ENCODE measurements around the gene HRCT1.
"Not testable (repeated sequence)": the region's sequence is repeated elsewhere in the genome, so short reads cannot be mapped to it uniquely, and the experiment has no call there.

HRCT1 gene

DNA sequence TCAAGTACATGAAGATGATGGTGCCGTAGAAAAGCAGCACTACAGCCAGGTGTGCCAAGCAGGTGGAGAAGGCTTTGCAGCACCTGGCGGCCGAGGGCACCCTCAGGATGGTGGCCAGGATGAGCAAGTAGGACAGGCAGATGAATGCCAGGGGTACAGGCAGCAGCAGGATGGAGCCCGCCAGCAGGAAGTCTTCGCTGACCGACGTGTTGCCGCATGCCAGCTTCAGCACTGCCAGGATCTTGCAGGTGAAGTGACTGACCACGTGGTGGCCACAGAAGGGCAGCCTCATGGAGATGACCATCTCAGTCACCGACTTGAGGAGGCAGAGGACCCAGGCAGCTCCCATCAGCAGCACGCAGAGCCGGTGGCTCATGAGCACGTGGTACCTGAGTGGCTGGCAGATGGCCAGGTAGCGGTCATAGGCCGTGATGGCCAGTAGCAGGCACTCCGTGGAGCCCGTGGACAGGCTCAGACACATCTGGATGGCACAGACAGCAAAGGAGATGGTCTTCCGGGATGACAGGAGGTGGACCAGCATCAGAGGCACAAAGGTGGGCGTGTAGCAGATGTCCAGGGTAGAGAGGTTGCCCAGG, 36.3 kb upstream of the HRCT1 start:
- TF ChIP-seq, protein P1, sequence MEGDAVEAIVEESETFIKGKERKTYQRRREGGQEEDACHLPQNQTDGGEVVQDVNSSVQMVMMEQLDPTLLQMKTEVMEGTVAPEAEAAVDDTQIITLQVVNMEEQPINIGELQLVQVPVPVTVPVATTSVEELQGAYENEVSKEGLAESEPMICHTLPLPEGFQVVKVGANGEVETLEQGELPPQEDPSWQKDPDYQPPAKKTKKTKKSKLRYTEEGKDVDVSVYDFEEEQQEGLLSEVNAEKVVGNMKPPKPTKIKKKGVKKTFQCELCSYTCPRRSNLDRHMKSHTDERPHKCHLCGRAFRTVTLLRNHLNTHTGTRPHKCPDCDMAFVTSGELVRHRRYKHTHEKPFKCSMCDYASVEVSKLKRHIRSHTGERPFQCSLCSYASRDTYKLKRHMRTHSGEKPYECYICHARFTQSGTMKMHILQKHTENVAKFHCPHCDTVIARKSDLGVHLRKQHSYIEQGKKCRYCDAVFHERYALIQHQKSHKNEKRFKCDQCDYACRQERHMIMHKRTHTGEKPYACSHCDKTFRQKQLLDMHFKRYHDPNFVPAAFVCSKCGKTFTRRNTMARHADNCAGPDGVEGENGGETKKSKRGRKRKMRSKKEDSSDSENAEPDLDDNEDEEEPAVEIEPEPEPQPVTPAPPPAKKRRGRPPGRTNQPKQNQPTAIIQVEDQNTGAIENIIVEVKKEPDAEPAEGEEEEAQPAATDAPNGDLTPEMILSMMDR (IDR thresholded peaks at IDR 0.05; ENCODE audit: control extremely low read depth, extremely low read depth, low read depth, missing control alignments) = no peak
- ChIA-PET CTCF (interaction anchor here (1.4 to 4.2 kb wide), 3 partner anchors 13 to 43 kb away, joined by 3 to 15 read pairs (median 8); no protein-coding TSS in a partner anchor), POLR2A (no interaction called here)
- no peak for DNase-seq (ENCODE audit: extremely low spot score)

DNA sequence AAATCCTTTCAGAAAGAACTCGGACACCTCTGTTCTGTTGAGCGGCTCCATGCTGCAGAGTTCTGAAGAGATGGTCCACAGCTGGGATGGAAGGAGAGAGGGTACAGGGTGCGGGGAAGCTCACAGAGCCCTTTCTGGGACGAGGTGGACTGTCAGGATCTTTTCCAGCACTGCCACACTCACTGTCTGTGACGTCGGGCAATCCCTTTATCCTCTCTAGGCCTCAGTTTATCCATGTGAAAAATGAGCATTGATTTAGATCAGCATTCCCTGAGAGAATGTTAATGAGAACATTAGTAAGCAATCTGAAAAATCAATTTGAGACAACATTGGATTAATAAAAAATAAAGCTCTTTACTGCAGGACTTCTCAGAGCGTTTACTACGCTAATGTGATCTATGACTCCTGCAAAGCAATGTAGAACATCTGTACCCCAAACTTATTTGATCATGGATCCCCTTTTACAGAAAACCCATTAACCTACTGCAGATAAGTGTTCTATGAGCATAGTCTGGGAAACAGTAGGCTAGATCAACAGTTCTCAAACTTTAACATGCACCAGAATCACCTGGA, 35.6 kb upstream of the HRCT1 start, which contains the start of gene OR13J1:
Gene OR13J1 (minus strand): TSS at position 51 of the 573 bp plus-strand sequence. CDS start 0 bp downstream, at position 51.
- ChIA-PET POLR2A (no interaction called here), CTCF (interaction anchor here (1.4 to 4.2 kb wide), 2 partner anchors 26 to 44 kb away, joined by 3 to 15 read pairs; no protein-coding TSS in a partner anchor)
- TF ChIP-seq, protein P1 (IDR thresholded peaks at IDR 0.05; ENCODE audit: control extremely low read depth, extremely low read depth, low read depth, missing control alignments) = no peak
- DNase-seq (ENCODE audit: extremely low spot score) = no peak

GRCh38 chr9:35871545-35871944, 34.5 kb upstream of the HRCT1 start:
- TF ChIP-seq, protein P1 (IDR thresholded peaks at IDR 0.05; ENCODE audit: control extremely low read depth, extremely low read depth, low read depth, missing control alignments) = no peak
- no peak for DNase-seq (ENCODE audit: extremely low spot score)
- ChIA-PET POLR2A (no interaction called here), CTCF (interaction anchor here (1.4 to 4.2 kb wide), 2 partner anchors 27 to 45 kb away, joined by 3 to 15 read pairs; no protein-coding TSS in a partner anchor)

DNA sequence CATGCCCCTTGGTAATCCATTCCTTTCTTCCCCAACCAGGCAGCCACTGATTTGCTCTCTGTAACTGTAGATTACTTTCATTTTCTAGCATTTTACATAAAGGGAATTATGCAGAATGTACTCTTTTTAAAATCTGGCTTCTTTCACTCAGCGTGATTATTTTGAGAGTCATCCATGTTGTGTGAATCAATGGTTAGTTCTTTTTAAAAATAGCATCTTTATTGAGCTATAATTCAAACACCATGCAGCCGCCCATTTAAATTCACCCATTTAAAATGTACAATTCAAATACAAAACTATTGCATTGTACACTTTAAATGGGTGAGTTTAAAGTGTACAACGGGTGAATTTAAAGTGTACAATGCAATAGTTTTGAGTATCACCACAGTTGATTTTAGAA, 33.5 kb upstream of the HRCT1 start:
- ChIA-PET CTCF (interaction anchor here (0.6 to 1.3 kb wide), 3 partner anchors 10 to 46 kb away, joined by 3 to 5 read pairs (median 4); no protein-coding TSS in a partner anchor), POLR2A (no interaction called here)
- no peak for DNase-seq (ENCODE audit: extremely low spot score)
- TF ChIP-seq, protein P1 (IDR thresholded peaks at IDR 0.05; ENCODE audit: control extremely low read depth, extremely low read depth, low read depth, missing control alignments) = no peak

- ChIA-PET CTCF (interaction anchor here (0.6 to 3.1 kb wide), 46 partner anchors 9 to 1013 kb away, joined by 3 to 63 read pairs (median 4); partner anchors contain the start of genes CCDC107, FAM221B, HINT2 and HRCT1), POLR2A (no interaction called here)
- DNase-seq (ENCODE audit: extremely low spot score) = peak; percentile 78
- TF ChIP-seq, protein P1 (IDR thresholded peaks at IDR 0.05; ENCODE audit: control extremely low read depth, extremely low read depth, low read depth, missing control alignments) = peak; percentile 97
Measured at GRCh38 chr9:35882263-35882848, 23.6 kb upstream of the HRCT1 start.

DNA sequence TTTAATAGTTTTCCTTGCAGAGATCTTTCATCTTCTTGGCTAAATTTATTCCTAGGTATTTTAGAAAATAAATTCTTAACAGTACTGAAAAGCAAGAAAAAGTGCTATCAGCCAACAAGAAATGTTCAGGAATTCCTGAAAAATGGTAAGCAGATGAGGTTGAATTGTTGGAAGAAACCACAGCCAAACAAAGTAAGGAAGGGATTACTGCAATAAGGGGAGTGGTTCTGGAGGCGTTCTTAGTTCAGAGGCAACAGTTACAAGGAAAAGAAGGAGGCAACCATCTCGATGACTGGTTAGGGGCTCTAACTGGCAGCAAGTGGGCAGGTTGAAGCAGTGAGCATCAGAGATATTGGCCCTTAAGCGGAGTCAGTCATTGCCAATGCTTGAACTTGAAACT, 23.0 kb upstream of the HRCT1 start:
- no peak for DNase-seq (ENCODE audit: extremely low spot score)
- POLR2A ChIA-PET = no interaction called here
- CTCF ChIA-PET = interaction anchor here (0.8 to 3.1 kb wide), 23 partner anchors 9 to 279 kb away, joined by 3 to 63 read pairs (median 7); partner anchors contain the start of genes FAM221B, HINT2, HRCT1 and TMEM8B
- TF ChIP-seq, protein P1 (IDR thresholded peaks at IDR 0.05; ENCODE audit: control extremely low read depth, extremely low read depth, low read depth, missing control alignments) = no peak

- DNase-seq (ENCODE audit: extremely low spot score); POLR2A ChIA-PET: not testable (repeated sequence)
- CTCF ChIA-PET = interaction anchor here (0.7 to 2.2 kb wide), 2 partner anchors 9 to 59 kb away, joined by 3 to 11 read pairs; no protein-coding TSS in a partner anchor
Measured at GRCh38 chr9:35884908-35885307, 21.1 kb upstream of the HRCT1 start.
